Measurements from ENCODE around the gene ADGRF5.
"Not testable (repeated sequence)": the region's sequence is repeated elsewhere in the genome, so short reads cannot be mapped to it uniquely, and the experiment has no call there.

The ADGRF5 gene

DNA sequence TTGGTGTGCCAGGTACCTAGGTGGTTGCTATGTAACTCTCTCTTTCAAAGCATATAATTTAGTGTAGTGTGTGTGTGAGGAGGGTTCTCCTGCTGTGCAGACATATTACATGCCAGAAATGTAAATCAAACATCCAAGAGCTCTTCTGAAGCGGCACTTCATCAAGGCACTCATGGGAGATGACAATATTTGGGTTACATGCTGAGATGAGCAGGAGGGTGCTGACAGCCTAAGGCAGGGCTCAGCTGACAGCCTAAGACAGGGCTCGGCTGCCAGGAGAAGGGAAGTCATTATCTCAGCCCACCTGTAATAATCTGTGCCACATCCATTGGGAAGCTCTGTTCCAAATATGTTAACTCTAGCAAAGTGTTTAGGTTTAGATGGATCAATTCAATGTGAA, 39.1 kb downstream of the ADGRF5 start:
- DNase-seq: no peak

DNA sequence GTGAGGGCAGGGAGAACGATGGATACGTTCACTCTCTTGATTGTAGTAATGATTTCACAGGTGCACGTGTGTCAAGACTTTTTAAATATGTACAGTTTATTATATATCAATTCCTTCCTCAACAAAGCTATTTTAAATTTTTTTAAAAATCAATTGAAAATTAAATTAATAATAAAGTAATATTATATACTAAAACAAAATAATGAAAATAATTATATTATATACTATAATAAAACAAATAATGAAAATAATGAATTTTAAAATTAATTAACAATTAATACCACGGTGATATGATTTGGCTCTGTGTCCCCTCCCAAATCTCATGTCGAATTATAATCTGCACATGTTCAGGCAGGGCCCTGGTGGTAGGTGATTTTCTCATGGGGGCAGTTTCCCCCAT, 42.7 kb downstream of the ADGRF5 start:
- DNase-seq: no peak

DNA sequence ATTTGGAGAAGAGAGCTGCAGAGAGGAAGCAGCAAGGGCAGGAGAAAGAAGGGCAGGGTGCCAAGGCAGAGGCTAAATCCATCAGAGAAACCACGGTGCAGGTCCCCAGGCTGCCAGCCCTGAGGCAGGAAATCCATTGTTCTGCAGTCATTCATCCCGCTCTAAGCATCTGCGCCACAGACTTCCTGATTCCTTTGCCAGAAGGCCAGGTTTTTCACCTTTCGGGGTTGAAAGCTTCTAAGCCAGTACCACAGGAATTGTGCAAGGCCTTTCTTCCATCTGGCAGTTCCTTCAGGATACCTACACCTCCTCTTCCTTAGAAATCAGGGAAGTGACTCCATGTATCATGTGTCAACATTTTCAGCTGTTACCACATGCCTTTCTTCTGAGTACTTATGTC, 45.6 kb downstream of the ADGRF5 start:
- peak; percentile 5 for DNase-seq

DNA sequence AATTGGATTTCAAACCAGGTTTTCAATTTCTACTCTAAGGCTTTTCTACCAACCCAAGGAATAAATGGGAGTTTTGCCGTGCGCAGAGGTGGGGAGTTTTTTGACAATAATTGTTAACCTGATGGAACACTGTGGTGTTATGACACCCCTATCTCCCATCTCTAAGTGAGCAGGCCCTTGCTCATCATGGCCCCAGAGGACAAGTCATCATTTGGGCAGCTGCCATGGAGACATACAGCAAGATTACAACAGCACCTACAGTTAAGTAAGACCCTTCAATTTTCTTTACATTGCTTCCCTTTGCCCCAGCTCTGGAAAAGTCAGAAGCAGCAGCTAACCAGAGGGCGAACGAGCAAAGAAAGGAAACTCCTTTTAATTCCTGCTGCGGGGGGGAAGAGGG, 54.3 kb downstream of the ADGRF5 start:
- no peak for DNase-seq

DNA sequence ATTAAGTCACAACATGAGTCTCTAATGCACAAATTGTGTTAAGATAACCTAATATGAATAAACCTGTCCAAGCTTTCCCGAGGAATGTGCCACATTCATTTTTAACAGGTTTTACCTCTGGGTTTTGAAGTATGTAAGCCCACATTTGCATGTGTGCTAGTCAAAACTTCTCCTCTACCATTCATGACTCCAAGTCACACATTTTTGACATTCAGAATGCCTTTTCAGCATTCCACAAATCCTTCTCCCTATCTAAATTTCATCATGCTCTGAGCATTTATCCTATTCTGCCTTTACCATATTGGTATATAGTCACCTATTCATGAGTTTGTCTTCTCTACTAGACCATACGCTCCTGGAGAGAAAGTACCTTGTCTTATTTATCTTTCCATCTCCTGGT, 56.5 kb downstream of the ADGRF5 start:
- DNase-seq: no peak

DNA sequence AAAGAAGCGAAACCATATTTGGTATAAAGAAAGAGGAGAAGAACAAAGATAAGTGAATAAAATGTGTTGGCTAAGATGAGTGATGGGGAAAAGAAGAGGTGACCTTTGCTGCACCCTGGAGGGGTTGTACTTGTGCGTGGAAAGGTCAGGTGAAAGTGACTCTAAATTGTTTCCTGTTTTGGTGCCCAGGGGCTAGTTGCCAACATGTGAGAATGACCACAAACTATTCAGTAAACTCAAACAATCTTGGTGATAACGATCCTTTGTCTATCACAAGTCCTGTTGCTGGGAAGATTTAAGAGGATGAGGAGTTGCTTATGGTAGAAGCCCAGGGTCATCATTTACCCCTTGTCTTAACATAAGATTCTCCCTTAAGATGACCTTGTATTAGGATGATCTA, 57.9 kb downstream of the ADGRF5 start:
- DNase-seq: no peak

DNA sequence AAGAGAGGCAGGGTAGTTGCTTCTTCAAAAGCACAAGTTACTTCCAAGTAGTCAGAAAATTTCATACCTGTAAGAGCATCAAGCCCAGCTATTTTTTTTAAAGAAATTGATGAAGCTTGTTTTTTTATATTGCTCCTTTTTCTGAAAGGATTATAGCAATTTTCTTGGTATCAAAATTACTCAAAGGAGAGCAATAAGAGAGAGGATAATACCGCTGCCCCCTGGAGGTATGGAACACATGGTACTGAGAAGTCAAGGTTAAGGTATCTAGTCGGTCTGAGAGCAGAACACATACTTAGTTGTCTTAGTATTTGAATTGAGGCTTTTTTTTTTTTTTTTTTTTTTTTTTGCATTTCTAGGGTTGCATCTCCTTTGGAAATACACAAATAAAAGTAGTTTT, 59.4 kb downstream of the ADGRF5 start:
- DNase-seq: no peak

DNA sequence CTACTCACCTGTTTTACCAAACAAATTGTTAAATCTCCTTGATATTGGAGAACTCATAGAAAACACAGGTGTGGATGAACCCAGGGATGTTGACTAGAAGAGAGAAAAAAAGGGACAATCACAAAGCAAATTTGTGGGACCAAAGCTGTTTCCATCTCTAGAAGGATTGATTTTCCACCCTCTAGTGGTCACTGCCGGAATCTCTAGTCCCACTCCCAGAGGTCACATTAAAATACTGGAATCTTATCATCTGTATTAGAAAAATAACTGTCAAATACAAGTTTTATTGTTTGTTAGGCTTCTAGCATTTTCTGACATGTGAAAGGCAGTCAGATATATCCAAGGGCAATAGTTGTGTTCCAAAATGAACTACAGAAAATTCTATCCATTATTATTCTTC, 65.8 kb downstream of the ADGRF5 start:
- peak; percentile 13 for DNase-seq

DNA sequence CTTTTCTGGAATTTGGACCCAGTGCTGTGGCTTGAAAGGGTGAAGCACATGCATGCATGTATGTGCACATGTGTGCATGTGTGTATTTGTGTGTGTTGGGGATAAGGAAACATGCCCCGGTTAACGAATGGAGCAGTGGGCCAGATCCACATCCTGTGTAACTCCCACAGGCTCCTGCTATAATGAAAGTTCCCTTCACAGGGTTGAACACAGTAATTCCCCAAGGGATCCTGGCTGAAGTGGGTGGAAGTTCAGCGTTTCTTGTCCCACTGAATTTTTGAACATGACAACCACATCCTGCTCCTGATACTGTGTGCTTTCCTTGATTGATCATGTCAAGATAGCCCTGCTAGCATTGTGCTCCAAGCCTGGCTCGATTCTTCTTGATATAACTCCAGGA, 70.2 kb downstream of the ADGRF5 start:
- not testable (repeated sequence) for DNase-seq

DNA sequence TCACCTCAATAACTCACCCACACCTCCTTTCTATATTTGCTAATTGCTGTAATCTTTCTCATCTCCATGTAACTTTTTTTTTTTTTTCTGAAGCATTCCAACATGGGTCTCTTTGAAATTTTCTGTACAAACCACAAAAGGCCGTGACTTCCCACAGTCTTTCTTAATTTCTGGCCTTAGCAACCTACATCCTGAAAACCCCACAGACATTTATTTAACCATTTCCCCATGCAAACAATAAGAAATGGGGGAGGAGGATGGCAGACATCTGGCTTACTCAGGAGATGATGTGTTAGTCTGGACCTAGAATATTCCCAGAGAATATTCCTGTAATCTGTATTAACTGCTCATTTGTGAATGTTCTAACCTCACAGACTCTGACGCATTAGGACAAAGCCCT, 70.9 kb downstream of the ADGRF5 start:
- DNase-seq: peak; percentile 2

DNA sequence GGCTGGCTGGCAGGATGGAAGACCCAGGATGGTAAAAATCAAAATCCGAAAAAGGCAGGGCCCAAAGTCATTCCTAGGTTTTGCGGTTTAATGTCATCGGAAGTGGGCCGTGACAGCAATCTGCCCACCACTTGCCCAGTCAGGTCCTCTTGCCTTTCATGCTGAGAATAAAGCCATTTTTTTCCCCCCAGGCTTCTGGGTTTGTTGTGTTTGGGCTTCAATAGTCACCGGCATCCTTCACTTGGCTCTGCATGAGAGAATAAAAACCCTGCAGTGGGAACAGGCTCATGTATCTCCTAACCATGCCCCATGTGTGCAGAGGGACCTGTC, 72.4 kb downstream of the ADGRF5 start:
- no peak for DNase-seq

DNA sequence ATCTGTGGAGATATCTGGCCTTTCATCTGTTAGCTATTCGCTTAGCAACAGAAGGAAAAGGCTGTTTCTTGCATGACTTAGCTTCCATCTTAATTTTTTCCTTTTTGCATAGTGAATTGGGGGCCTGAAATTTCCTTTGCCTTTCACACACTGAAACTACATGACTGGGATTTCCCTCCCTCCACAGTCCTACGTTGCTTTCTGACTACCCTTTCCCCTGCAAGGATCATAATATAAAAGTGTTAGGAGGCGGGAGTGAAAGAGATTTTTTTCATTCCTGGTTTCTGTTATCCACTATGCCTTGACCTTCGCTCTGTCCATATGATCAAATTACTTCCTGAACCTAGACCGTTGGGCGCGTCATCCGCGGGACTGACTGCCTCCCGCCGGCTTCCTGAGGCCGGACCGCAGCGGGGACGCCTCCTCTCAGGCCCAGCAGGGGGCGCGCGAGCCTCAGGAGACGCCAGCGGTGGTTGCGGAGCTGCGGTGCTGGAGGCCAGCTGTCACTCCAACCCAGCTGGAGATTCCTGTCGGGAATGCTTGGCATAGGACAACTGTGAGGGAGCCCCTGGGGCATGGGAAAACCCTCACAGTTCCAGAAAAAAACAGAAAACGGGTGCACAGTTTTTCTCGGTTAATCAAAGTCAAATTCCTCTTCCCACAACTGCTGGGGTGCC, 72.9 kb downstream of the ADGRF5 start:
- DNase-seq: peak; percentile 61

DNA sequence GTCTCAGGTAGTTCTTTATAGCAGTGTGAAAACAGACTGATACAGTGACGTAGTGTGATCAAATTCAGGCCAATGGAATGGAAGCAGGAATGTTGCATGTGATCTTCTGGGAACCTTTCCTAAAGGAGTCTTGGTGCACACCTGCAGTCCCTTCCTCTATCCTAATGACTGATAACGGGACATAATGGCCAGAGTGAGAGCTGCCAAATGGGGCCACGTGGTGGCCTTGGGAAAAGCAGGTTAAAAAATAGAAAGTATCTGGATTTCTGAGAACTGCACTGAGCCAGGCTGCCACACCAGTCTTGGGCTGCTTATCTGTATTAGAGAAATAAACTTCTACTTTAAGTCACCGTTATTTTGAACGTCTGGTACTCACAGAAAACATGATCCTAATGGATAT, 76.6 kb downstream of the ADGRF5 start:
- DNase-seq: no peak

DNA sequence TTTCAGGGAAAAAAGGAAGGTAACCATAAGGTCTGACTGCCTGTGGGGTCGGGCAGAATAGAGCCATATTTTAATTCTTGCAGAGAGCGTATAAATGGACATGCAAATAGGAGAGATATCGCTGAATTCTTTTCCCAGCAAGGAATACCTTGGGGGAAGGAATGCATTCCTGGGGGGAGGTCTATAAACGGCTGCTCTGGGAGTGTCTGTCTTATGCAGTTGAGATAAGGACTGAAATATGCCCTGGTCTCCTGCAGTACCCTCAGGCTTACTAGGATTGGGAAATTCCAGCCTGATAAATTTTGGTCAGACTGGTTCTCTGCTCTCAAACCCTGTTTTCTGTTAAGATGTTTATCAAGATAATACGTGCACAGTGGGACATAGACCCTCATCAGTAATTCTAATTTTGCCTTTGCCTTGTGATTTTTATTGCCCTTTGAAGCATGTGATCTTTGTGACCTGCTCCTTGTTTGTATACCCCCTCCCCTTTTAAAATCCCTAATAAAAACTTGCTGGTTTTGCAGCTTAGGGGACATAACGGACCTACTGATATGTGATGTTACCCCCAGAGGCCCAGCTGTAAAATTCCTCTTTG, 79.4 kb downstream of the ADGRF5 start:
- DNase-seq: not testable (repeated sequence)

DNA sequence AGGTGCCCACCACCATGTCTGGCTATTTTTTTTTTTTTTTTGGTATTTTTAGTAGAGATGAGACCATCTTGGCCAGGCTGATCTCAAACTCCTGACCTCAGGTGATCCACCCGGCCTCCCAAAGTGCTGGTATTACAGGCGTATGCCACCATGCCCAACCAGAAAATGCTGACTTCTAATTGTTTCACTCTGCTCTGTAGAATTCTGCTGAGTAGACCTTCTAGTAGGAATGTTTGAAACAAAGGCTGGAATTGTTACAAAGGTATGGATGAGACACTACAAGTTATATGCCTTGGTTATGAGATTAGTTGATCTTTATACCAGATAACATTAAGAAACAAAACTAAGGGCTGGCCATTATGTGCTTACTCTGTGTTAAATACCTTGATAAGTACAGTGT, 83.7 kb downstream of the ADGRF5 start:
- DNase-seq: no peak

DNA sequence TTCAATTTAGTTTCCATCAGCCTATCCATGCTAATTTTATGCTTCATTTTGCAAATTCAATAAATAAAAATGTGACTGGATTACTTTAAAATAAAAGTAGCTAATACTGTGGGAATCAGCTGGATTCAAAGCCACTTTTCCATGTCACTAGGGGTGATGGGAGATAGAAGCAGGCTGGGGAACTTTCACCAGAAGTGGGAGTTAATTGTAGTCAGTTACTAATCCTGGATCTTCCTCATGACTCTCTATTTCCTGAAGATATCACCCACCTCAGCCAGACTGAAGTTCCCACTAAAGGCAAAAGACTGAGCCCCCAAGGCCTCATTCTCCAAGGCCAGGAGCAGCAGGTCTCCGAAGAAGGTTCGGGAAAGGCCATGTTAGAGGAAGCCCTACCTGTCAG, 86.7 kb downstream of the ADGRF5 start:
- DNase-seq: not testable (repeated sequence)

DNA sequence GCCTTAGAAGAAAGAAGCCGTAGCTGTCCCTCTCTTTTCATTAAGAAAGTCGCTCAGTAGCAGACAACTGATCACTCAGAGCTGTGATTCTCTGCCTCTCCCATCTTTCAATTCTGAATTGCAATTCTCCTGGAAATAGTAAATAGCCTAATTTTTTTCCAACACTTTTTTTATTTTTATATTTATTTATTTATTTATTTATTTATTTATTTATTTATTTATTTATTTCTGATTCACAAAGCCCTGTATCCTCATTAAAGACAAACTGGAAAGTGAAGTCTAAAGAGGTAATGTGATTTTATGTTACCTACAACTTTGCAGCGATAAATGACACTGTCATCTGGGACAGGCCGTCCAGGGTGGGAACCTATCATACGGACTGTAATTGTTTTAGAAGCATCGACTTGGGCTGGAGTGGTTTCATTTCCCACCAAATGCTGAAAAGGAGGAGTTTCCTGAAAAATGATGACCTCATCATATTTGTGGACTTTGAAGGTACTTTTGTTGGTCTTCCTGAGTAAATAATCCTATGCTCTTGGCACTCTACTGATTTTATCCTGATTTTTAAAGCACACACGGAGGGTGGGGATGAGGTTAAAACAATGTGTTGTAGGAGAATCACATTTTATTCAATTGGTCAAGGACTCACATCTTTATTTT, 87.4 kb downstream of the ADGRF5 start:
- not testable (repeated sequence) for DNase-seq

DNA sequence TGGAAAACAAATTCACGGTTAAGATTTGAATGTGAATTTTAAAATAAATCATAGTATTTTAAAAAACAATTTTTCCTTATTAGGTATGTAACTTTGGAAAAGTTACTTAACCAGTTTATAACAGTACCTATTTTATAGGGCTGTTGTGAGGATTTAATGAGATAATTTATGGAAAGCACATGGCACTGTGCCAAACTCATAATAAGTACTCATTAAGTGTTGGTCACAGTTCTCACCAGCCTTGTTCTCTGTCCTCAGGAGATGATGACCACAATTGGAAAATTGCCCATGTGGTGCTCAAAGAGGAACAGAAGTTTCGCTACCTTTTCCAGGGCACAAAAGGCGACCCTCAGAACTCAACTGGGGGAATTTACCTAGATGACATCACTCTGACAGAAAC, 88.9 kb downstream of the ADGRF5 start:
- DNase-seq: no peak

DNA sequence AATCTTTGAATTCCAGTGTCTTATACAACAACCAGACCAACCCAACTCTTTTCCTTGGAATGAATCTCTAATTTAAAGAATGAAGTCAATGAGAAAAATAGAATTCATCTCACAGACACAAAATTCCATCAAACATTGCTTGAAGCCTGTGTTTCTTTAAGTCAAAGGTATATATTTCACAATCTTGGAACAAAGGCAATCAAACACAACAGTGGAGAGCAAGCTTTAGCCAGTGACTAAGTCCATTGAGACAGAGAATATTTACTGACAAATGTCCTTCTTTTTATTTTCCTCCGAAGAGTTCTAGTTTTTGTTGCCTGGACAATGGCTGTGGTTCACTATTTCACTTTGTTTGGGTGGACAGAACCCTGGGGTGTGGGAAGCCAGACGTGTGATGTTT, 92.8 kb downstream of the ADGRF5 start:
- DNase-seq: no peak

DNA sequence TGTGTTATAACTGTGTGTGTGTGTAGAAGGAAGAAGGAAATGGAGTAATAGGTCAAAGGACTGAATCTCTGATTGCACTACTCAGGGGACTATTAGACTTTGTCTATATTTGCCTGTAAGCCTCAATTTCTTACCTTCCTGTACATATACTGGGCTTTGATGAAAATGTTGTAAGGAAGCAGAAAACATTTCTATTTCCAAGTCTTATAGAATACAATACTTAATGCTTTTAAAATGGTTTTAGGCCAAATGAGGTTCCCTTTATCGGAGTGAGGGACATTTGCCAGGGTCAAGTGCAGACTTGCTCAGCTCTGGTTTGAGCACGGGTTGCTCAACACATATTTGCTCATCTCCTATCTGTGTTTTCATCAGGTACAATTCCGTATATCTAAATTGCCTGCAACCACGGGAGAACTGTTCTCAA, 100.3 kb downstream of the ADGRF5 start:
- DNase-seq: no peak

DNA sequence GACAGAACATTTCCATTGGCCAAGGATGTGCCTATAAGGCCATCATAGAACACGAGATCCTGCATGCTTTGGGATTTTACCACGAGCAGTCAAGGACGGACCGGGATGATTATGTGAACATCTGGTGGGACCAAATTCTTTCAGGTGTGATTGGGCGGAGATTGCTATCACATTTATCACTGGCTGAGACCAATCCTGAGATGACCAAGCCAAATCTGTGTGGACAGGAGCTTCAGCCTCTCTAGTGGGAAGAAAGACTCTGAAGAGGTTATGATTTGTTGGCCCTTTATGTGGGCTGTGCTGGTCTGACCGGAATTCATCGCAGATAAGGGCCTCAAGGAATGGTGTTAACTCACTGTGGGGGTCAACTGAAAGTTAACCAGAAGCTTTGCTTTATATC, 102.2 kb downstream of the ADGRF5 start:
- DNase-seq: no peak

DNA sequence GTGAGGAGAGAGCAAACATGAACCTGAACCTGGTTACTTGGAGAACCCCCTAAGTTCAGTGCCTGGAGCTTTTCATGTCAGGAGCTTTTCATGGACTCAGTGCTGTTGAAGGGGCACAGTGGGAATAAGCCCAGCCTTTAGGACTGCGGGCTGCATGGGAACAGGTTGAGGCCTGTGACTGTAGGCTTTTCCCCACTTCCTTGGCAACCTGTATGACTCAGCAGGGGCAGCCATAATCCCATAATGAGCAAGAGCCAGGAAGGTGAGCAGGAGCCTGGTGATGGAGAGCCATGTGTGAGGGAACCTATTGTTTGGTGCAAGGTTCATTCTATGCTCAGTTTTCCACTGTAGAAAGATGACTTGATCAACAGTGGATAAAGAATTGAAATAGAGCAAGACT, 105.1 kb downstream of the ADGRF5 start:
- no peak for DNase-seq

DNA sequence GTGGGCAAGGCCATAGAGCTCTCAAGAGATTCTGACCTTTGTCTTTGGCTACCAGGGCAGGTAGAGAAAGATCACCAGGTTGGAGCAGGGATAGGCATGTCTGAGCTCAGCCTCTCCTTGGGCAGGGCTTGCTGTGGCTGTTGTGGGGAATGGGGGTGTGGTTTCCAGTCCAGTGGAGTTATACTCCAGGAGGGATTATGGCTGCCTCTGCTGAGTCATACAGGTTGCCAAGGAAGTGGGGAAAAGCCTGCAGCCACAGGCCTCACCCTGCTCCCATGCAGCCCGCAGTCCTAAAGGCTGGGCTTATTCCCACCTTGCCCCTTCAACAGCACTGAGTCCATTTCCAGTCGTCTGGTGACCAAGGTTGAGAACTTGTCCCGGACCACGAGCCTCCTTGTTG, 106.6 kb downstream of the ADGRF5 start:
- DNase-seq: no peak

DNA sequence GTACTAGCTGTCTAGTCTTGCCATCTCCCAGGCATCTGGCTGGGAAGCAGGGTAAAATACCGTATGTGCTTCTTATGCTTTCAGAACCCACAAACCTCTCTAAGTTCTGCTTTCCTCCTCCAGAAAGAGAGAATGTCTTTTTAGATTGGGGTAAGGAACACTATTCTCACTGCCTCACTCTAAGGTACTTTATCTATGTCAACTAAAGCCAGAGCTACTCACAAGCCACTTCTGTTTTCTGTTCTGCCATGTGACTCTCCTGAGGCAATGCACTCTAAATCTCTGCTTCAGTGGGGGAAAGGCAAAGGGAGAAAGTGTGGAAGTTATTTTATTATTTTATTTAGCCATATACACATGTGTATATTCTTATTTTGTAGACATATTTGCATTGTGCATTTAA, 112.9 kb downstream of the ADGRF5 start:
- no peak for DNase-seq

Measured in fibroblast of skin of right biceps (primary cell).